Nephron progenitor cell (in vitro differentiated cells): Measurements from ENCODE around the gene RAD51B.
A peak's percentile ranks its signal among the peaks of the same experiment; 100 is the strongest.

Source experiments
- DNase-seq: peaks from one replicate; pipeline ENCODE4 v3.0.0; 2021
- H3K27ac Mint-ChIP-seq: 2 replicates; pipeline ENCODE4 v1.8.0; 2021; ENCODE audit warnings: mild to moderate bottlenecking, moderate library complexity, mixed read lengths
- H3K27me3 Mint-ChIP-seq: 2 replicates; pipeline ENCODE4 v1.8.0; 2021; ENCODE audit warnings: mild to moderate bottlenecking, low read depth, mixed read lengths; ENCODE audit not compliant: poor library complexity
- H3K36me3 Mint-ChIP-seq: 2 replicates; pipeline ENCODE4 v1.8.0; 2021; ENCODE audit warnings: low read depth, mixed read lengths
- H3K4me1 Mint-ChIP-seq: 2 replicates; pipeline ENCODE4 v1.8.0; 2021; ENCODE audit warnings: mixed read lengths
- H3K4me3 Mint-ChIP-seq: 2 replicates; pipeline ENCODE4 v1.8.0; 2021; ENCODE audit warnings: mild to moderate bottlenecking, moderate library complexity, mixed read lengths
- H3K9me3 Mint-ChIP-seq: 2 replicates; pipeline ENCODE4 v1.8.0; 2021; ENCODE audit warnings: mild to moderate bottlenecking, moderate library complexity, mixed read lengths
- CTCF ChIP-seq: fragments of 200-600 bp; sonication (generic); IDR thresholded peaks from 2 replicates; pipeline ENCODE4 v1.5.0; 2021; ENCODE audit warnings: antibody characterized with exemption

RAD51B gene

DNA sequence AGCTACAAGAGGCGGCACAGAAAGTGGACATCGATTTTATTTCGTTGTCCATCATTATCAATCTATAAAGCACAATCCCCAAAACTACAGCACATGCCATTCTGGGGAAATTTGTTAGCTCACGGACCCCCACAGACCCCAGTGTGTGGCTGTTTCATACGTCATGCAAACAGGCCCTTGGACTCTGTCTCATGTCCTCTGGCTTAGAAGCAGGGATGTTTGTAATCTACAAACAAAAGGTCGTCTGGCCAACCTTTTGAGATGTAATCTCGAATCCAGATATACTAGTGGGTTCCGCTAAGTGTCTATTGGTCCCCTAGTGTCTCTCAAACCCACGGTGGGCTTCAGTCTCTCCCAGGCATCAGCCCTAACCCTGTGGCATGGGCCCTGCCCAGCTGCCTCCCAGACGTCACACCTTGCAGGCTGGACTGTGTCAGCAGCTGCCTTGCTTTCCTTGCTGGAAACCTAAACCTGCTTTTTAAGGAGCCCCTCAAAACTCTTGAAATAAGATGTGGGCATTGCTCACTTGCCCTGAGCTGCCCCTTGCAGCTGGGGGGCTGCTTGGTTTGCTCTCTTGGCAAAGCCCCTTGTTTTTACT lies 752.4 kb downstream of the RAD51B start:
- Mint-ChIP-seq H3K27me3 (no peaks in the 10 kb centered on the region), H3K9me3 (peaks cover 26% of the 10 kb centered on the region), H3K36me3 (peaks cover 26% of the 10 kb centered on the region), H3K27ac (no peak overlapping the region), H3K4me1 (peaks cover 82% of the 10 kb centered on the region), H3K4me3 (no peak overlapping the region)
- no peak for DNase-seq
- no peak for TF ChIP-seq CTCF

- Mint-ChIP-seq H3K36me3 (peaks cover 26% of the 10 kb centered on the region), H3K27ac (peak overlapping the region; percentile 14), H3K4me3 (no peak overlapping the region), H3K27me3 (peaks cover 3% of the 10 kb centered on the region), H3K9me3 (peaks cover 26% of the 10 kb centered on the region), H3K4me1 (peaks cover 81% of the 10 kb centered on the region)
- no peak for DNase-seq
- no peak for TF ChIP-seq CTCF
These were observed 753.5 kb downstream of the RAD51B start for GRCh38 chr14:68573126-68573525.

DNA sequence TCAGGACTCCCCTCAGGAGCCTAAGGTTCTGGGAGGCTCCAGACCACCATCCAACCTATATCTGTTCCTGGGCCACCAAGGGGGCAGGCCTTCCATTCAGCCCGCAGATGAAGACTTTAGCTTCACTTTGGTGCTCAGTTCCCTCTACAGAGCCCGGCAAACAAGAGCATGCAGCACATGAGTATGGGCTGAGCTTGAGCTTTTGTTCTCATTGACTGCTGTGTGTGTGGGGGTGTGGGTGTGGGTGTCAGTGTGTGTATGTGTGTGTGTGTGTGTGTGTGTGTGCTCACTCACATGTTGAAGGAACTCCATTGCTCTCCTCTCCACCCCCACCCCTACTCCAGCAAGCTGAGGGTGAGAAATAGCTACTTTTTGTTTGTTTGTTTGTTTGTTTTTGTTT lies 754.1 kb downstream of the RAD51B start:
- H3K36me3 Mint-ChIP-seq = peaks cover 24% of the 10 kb centered on the region
- H3K27me3 Mint-ChIP-seq = peaks cover 7% of the 10 kb centered on the region
- H3K4me3 Mint-ChIP-seq = no peak overlapping the region
- TF ChIP-seq CTCF = no peak
- no peak overlapping the region for H3K27ac Mint-ChIP-seq
- DNase-seq = no peak
- H3K4me1 Mint-ChIP-seq = peaks cover 75% of the 10 kb centered on the region
- H3K9me3 Mint-ChIP-seq = peaks cover 26% of the 10 kb centered on the region

DNA sequence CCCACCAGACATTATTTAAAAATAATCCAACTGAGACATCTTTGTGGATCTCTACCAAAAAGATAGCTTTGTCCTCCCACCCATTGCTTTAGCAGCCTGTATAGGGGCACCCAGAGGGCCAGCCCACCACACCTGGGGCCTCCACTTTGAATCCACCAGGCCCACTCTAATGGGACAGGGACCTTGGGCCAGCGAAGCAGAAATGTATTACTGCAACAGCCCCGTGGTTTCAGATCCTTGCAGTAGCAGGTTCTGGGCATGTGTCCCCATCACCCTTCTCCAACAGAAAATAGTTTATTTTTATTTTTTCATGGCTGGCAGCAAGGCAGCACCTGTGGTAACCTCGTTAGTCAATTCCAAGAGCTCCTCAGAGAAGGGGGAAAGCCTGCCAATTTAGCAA lies 754.9 kb downstream of the RAD51B start:
- Mint-ChIP-seq H3K9me3 (peaks cover 26% of the 10 kb centered on the region), H3K27me3 (peaks cover 7% of the 10 kb centered on the region), H3K27ac (no peak overlapping the region), H3K36me3 (peaks cover 22% of the 10 kb centered on the region), H3K4me3 (no peak overlapping the region), H3K4me1 (peaks cover 73% of the 10 kb centered on the region)
- DNase-seq = no peak
- TF ChIP-seq CTCF = no peak

DNA sequence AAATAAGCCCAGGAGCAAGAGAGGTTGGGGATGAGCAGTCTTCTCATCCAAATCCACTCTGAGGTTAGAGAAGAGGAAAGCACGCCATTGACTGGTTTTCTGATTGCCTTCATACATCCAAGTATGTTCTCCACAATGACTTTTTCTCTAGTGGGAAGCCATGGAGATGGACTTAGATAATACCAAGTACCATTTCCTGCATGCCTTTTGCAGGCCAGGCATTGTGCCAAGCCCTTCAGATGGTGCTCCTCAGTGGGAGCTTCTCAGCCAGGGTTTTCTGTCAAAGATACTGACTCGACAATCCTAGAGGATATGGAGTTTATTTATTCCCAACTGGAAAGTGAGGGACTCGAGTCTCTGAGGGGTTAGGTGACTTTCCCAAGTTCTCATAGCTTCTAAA lies 755.3 kb downstream of the RAD51B start:
- H3K36me3 Mint-ChIP-seq = peaks cover 22% of the 10 kb centered on the region
- H3K4me1 Mint-ChIP-seq = peaks cover 73% of the 10 kb centered on the region
- peaks cover 26% of the 10 kb centered on the region for H3K9me3 Mint-ChIP-seq
- no peak overlapping the region for H3K4me3 Mint-ChIP-seq
- no peak for DNase-seq
- TF ChIP-seq CTCF = no peak
- no peak overlapping the region for H3K27ac Mint-ChIP-seq
- peaks cover 7% of the 10 kb centered on the region for H3K27me3 Mint-ChIP-seq

DNA sequence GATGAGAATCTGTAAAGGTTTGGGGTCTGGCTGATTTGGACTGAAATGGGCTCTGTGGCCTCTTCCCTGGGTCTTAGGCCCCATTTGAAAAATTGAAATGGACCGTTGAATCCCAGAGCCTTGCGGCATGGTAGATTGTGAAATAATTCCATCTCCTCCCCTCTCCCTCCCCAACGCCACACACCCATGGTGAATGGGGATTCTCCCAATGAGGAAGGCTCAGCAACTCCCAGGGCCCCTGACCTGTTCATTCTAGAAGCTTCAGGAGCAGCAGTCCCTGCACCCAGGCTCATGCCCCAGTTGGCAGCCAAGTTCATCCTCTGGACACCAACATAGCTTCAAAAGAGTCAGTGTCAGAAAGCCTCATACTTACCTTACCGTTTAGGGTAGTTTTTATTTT lies 755.8 kb downstream of the RAD51B start:
- Mint-ChIP-seq H3K4me1 (peaks cover 72% of the 10 kb centered on the region), H3K36me3 (peaks cover 22% of the 10 kb centered on the region), H3K9me3 (peaks cover 22% of the 10 kb centered on the region), H3K27ac (no peak overlapping the region), H3K27me3 (peaks cover 7% of the 10 kb centered on the region), H3K4me3 (no peak overlapping the region)
- no peak for DNase-seq
- no peak for TF ChIP-seq CTCF
